Stomach (tissue), 9 donors: ENCODE data around the gene CCND3. TPM values are rescaled to one million over a fixed set of nuclear protein-coding genes. Genes with fewer than 3 reads are reported as not detected.

ENCODE experiments used
- DNase-seq, 2 donors: peaks; one replicate each; pipeline versions ENCODE4 v3.0.0 to v3.0.0-alpha.2; 2013 to 2019
- H3K27ac ChIP-seq, 5 donors: fragments of 200-600 bp in 4 of 5; sonication (generic) in 4 of 5; one replicate each; pipeline ENCODE4 v1.5.1; 2013 to 2019; ENCODE audit warnings: mild to moderate bottlenecking in 1 of 5, moderate library complexity in 1 of 5
- H3K27me3 ChIP-seq, 3 donors: fragments of 200-600 bp; sonication (generic); one replicate each; pipeline ENCODE4 v1.5.1; 2017 to 2019; ENCODE audit warnings: mixed run types in 1 of 3
- H3K36me3 ChIP-seq, 4 donors: fragments of 200-600 bp; sonication (generic); 1 replicate in 3 of 4; 2 replicates in 1 of 4; pipeline ENCODE4 v1.5.1; 2016 to 2019
- H3K4me1 ChIP-seq, 4 donors: fragments of 200-600 bp; sonication (generic); one replicate each; pipeline ENCODE4 v1.5.1; 2016 to 2019
- H3K4me3 ChIP-seq, 4 donors: fragments of 200-600 bp; sonication (generic) in 3 of 4; one replicate each; pipeline ENCODE4 v1.5.1; 2016 to 2019; ENCODE audit warnings: mild to moderate bottlenecking in 1 of 4
- H3K9me3 ChIP-seq, 4 donors: fragments of 200-600 bp; sonication (generic); one replicate each; pipeline ENCODE4 v1.5.1; 2016 to 2019
- EP300 ChIP-seq: sonication (generic); formaldehyde crosslinking; IDR thresholded peaks from one replicate; pipeline ENCODE4 v1.6.1; 2017; ENCODE audit warnings: antibody characterized with exemption
- POLR2A ChIP-seq, 4 donors: fragments of 450-650 bp; IDR thresholded peaks; one replicate each; pipeline ENCODE4 v1.6.1; 2016; ENCODE audit warnings: antibody characterized with exemption in 4 of 4, control low read depth in 2 of 4, mild to moderate bottlenecking in 1 of 4, moderate library complexity in 1 of 4
- POLR2AphosphoS5 ChIP-seq, 3 donors: sonication (generic); formaldehyde crosslinking; IDR thresholded peaks; one replicate each; pipeline ENCODE4 v1.6.1; 2016; ENCODE audit warnings: antibody characterized with exemption in 3 of 3
- WGBS, 5 donors: extraction: QIAGEN DNeasy Blood & Tissue Kit in 3 of 5; methylation state at CpG; one replicate each; pipeline versions ENCODE4 v1.1.5 to v1.1.7; 2013 to 2018; 5-methylcytosine and 5-hydroxymethylcytosine counted together
- intact Hi-C: fragments of 100-400 bp; cut with DNase I; formaldehyde crosslinking; loops from one replicate; pipeline ENCODE4 v1.15.1; 2023; ENCODE audit warnings: low total_unique reads
- polyA plus RNA-seq, 3 donors: library from polyadenylated mRNA; stranded (reverse); fragments of 200-250 nt; gene quantifications; one replicate each; pipeline ENCODE4 v1.2.3, GENCODE V29; 2013
- total RNA-seq, 5 donors: library from RNA; depleted of rRNA; stranded (reverse); fragments of >200 nt; gene quantifications; one replicate each; pipeline versions ENCODE4 v1.1.0 to v1.2.3, GENCODE V29; 2014 to 2016
- TF ChIP-seq, protein P1 (sequence below), 7 experiments: fragments of 450-650 bp in 4 of 7; fragments of 200-600 bp in 3 of 7; sonication (generic) in 3 of 7; IDR thresholded peaks; one replicate each; pipeline ENCODE4 v1.5.1; 2016 to 2019; ENCODE audit warnings: antibody characterized with exemption in 7 of 7, control low read depth in 2 of 7, mild to moderate bottlenecking in 1 of 7
- donor health status: healthy with polysubstance abuse.
- donor health status: Bipolar disorder and iron deficiency.
- donor health status: healthy.

Gene CCND3
- total and polyA plus RNA-seq, 8 donors: 40.6 to 193 (median 76.5) TPM

DNA sequence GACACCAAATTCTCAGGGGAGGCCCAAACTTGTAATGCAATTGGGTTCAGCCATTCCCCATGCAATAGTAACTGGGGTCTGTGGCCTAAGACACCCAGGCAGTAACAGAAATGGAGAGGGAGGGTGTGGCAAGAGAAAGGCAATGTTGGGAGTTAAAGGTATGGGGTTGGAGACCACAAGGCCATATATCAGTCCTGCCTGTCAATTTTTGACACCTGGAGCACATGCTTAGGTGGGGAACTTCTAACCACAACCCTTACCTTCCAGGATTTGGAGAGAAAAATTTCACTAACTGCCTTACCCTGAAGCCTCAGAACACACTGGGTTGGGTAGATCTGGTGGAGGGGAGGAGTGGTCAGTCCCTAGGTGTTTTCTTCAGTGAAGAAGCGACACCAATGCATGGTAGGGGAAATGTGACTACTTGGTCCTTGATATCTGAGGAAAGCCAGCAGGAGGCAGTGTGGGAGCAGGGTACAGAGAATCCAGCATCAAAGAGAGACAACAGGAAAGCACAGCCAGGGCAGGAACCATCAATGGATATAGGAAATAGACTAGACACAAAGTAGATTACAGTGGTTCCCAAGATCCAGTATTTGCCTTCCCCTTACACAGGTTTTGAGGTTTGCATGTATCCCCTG, 39.6 kb downstream of the CCND3 start:
- TF ChIP-seq POLR2A (IDR thresholded peaks at IDR 0.05): no peak
- TF ChIP-seq POLR2AphosphoS5 (IDR thresholded peaks at IDR 0.05): no peak
- TF ChIP-seq, protein P1, sequence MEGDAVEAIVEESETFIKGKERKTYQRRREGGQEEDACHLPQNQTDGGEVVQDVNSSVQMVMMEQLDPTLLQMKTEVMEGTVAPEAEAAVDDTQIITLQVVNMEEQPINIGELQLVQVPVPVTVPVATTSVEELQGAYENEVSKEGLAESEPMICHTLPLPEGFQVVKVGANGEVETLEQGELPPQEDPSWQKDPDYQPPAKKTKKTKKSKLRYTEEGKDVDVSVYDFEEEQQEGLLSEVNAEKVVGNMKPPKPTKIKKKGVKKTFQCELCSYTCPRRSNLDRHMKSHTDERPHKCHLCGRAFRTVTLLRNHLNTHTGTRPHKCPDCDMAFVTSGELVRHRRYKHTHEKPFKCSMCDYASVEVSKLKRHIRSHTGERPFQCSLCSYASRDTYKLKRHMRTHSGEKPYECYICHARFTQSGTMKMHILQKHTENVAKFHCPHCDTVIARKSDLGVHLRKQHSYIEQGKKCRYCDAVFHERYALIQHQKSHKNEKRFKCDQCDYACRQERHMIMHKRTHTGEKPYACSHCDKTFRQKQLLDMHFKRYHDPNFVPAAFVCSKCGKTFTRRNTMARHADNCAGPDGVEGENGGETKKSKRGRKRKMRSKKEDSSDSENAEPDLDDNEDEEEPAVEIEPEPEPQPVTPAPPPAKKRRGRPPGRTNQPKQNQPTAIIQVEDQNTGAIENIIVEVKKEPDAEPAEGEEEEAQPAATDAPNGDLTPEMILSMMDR (IDR thresholded peaks at IDR 0.05): no peak
- TF ChIP-seq EP300: no peak
- peaks cover 18 to 45% (median 42%) of the 10 kb centered on the region in 4 donors for H3K36me3 ChIP-seq
- H3K27ac ChIP-seq: no peak overlapping the region
- peak in 1 of 2 donors; percentile 29 for DNase-seq
- no peak overlapping the region for H3K4me3 ChIP-seq
- WGBS, 5 donors: 88 to 100% (median 97%) methylated on average over 1 of the region's 1 CpG
- intact Hi-C loops: no loop called here
- no peaks in the 10 kb centered on the region for H3K27me3 ChIP-seq
- H3K4me1 ChIP-seq: no peaks in the 10 kb centered on the region
- no peaks in the 10 kb centered on the region for H3K9me3 ChIP-seq

DNA sequence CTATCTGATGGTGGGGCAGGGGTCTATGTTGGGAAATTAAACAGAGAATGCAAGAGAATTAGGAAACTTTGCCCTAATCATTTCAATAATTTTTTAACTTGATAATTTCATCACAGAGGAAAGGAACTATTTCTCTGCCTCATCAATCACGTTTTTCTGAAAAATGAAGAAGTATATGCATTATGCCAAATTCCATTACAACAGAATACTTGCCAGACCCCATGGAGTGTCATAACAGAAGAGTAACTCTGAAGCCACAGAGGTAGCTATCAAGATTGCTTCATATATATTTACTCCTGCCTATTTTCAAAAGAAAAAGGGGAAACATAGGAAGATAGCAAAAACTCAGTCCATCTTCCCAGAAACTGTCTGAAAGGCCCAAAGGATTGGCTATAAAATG, 40.7 kb downstream of the CCND3 start:
- peaks cover 4 to 10% (median 9%) of the 10 kb centered on the region in 4 donors for H3K4me1 ChIP-seq
- no peak overlapping the region for H3K27ac ChIP-seq
- TF ChIP-seq POLR2A (IDR thresholded peaks at IDR 0.05) (no peak), EP300 (no peak), POLR2AphosphoS5 (IDR thresholded peaks at IDR 0.05) (no peak)
- TF ChIP-seq, protein P1 (IDR thresholded peaks at IDR 0.05): no peak
- no peaks in the 10 kb centered on the region for H3K27me3 ChIP-seq
- intact Hi-C loops: no loop called here
- no peak overlapping the region for H3K4me3 ChIP-seq
- no peak for DNase-seq
- no peaks in the 10 kb centered on the region for H3K9me3 ChIP-seq
- 80 to 90% (median 83%) methylated on average over 1 of the region's 1 CpG for WGBS, 5 donors
- peaks cover 9 to 34% (median 30%) of the 10 kb centered on the region in 4 donors for H3K36me3 ChIP-seq

DNA sequence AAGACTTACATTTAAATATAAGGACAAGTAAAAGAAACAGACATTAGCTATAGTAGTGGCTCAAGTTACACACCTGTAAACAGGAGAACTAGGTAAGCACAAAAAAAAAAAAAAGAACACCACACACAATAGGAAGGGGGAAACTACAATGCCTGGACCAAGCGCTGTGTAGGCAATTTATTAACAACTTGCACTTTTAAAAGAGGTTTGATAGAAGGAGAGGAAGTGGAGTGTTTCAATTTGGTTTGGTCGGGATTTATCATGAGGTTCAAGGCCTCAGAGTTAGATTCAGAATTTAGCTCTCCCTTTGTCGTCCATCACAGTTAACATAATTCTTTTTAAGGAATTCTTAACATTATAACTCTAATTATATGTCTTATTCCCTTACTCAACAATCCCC, 45.3 kb downstream of the CCND3 start:
- TF ChIP-seq POLR2AphosphoS5 (IDR thresholded peaks at IDR 0.05): no peak
- TF ChIP-seq, protein P1 (IDR thresholded peaks at IDR 0.05): no peak
- no peak for TF ChIP-seq POLR2A (IDR thresholded peaks at IDR 0.05)
- no peak for TF ChIP-seq EP300
- 40 to 54% (median 47%) methylated on average over 3 of the region's 3 CpGs for WGBS, 5 donors
- no peak for DNase-seq
- Histone ChIP-seq H3K27me3 (no peaks in the 10 kb centered on the region), H3K9me3 (no peaks in the 10 kb centered on the region), H3K27ac (peak overlapping the region in 4 of 5 donors; percentile 80 to 89 (median 88)), H3K4me1 (peaks cover 5 to 35% (median 25%) of the 10 kb centered on the region in 4 donors), H3K4me3 (peak overlapping the region in 3 of 4 donors; percentile 71 to 74 (median 73)), H3K36me3 (peaks cover 0 to 3% (median under 1%) of the 10 kb centered on the region in 4 donors)
- intact Hi-C loops: no loop called here

DNA sequence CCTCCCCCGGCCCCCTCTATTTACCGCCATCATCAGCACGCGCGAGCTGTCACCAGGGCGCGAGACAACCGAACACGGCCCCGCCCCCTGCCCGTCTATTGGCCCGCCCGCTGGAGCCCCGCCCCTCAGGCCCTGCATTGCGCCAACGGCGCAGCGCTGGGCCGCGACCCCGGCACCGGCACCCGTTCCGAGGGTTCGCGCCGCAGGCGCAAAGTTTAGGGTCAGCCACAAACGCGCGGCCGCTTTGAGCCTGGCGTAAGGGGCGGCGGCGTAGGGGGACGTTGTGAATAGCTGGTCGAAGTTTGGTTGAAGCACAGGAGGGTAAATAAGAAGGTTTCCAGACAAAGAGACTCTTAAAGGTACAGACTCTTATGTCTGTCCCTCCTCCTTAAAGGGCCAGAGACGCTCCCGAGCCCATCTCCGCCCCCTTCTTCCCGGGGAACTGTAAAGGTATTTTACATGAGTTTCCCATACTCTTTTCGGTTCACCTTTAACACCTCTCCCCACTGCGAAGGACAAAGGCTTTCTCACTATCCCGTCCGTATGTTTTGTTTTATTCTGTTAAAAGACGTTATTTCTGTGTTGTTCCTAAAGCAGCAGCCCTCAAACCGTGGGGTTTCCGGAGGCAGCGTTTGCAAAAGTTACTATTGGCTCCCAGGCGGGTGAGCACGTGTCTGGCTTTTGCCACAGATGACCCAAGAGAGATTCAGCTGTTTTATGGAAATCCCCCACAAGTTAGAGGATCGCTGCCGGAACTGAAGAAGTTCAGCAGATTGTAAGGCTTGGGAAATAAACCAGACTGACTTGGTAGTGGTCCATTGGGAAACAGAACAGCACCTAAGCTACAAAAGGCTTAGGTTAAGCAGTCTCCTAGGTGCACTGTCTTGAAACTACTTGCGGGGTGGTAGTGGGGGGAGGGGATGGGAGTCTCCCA, 46.0 kb downstream of the CCND3 start, which contains the start of gene USP49:
TSS of gene USP49 (minus strand) at position 76 of the 934 bp plus-strand sequence. CDS start 88,392 bp downstream, outside the sequence.
- peak; percentile 91 to 97 for DNase-seq
- TF ChIP-seq EP300 (no peak), POLR2AphosphoS5 (IDR thresholded peaks at IDR 0.05) (peak in 2 of 3 donors; percentile 8 to 16)
- Histone ChIP-seq H3K4me3 (peak within 1 kb of the TSS; percentile 71 to 81 (median 74)), H3K36me3 (peaks cover 0 to 3% (median 0%) of the 10 kb centered on the region in 4 donors), H3K27me3 (no peaks in the 10 kb centered on the region), H3K27ac (peak within 1 kb of the TSS; percentile 80 to 96 (median 89)), H3K9me3 (no peaks in the 10 kb centered on the region), H3K4me1 (peaks cover 5 to 35% (median 25%) of the 10 kb centered on the region in 4 donors)
- 1 to 2% (median 1%) methylated on average over 55 of the region's 55 CpGs for whole genome bisulfite sequencing, 5 donors
- intact Hi-C loops: no loop called here
